Natural killer cell treated with Interleukin-12 subunit alpha and Interleukin-12 subunit beta and Interleukin-15 and Interleukin-18, amount 100 ng/mL, for 72 hours (primary cell): Measurements from ENCODE around the gene TSPAN31. TPM values are rescaled to one million over a fixed set of nuclear protein-coding genes. Genes with fewer than 3 reads are reported as not detected.

ENCODE experiments used
- ATAC-seq, 2 donors: fragments of 150-1000 bp; cut with Tn5 transposase in 1 of 2; sonication (Bioruptor Pico), chemical (Tn5 transposase) in 1 of 2; 2 replicates each; pipeline ENCODE4 v1.10.0; 2021
- DNase-seq: peaks from one replicate; pipeline ENCODE4 v3.0.0; 2022; ENCODE audit warnings: low spot score
- H3K27ac Mint-ChIP-seq, 2 donors: 1 replicate in 1 of 2; 2 replicates in 1 of 2; pipeline ENCODE4 v1.8.0; 2022; ENCODE audit warnings: mixed read lengths in 2 of 2, mild to moderate bottlenecking in 1 of 2, moderate library complexity in 1 of 2
- H3K27me3 Mint-ChIP-seq, 2 donors: 1 replicate in 1 of 2; 2 replicates in 1 of 2; pipeline ENCODE4 v1.8.0; 2022; ENCODE audit warnings: mixed read lengths in 2 of 2
- H3K36me3 Mint-ChIP-seq: one replicate; pipeline ENCODE4 v1.8.0; 2022; ENCODE audit warnings: mixed read lengths
- H3K4me1 Mint-ChIP-seq, 2 donors: 1 replicate in 1 of 2; 2 replicates in 1 of 2; pipeline ENCODE4 v1.8.0; 2022; ENCODE audit warnings: low read depth in 2 of 2, mixed read lengths in 2 of 2, mild to moderate bottlenecking in 1 of 2
- H3K4me3 Mint-ChIP-seq: one replicate; pipeline ENCODE4 v1.8.0; 2022; ENCODE audit warnings: mixed read lengths
- H3K9me3 Mint-ChIP-seq: 2 replicates; pipeline ENCODE4 v1.8.0; 2022; ENCODE audit warnings: mixed read lengths
- total RNA-seq, 2 donors: library from RNA; stranded (reverse); gene quantifications; one replicate each; pipeline ENCODE4 v1.2.3, GENCODE V29; 2022

Gene TSPAN31
- total RNA-seq, 2 donors from 2014 or later: 14.4 to 34.9 TPM

GRCh38 chr12:57735952-57736740 is 8.7 kb upstream of the TSPAN31 start:
- Mint-ChIP-seq H3K4me3 (no peak overlapping the region), H3K9me3 (no peaks in the 10 kb centered on the region), H3K27me3 (no peaks in the 10 kb centered on the region), H3K4me1 (peaks cover 21 to 25% of the 10 kb centered on the region in 2 donors), H3K36me3 (peaks cover 8% of the 10 kb centered on the region), H3K27ac (peak overlapping the region in 1 of 2 donors; percentile 57)
- no peak for DNase-seq
- ATAC-seq: no peak

- DNase-seq (no peak), ATAC-seq (no peak)
- no peak overlapping the region for H3K4me3 Mint-ChIP-seq
- H3K27ac Mint-ChIP-seq: peak overlapping the region in 1 of 2 donors; percentile 57
- H3K9me3 Mint-ChIP-seq: no peaks in the 10 kb centered on the region
- no peaks in the 10 kb centered on the region for H3K27me3 Mint-ChIP-seq
- H3K4me1 Mint-ChIP-seq: peaks cover 28 to 32% of the 10 kb centered on the region in 2 donors
- H3K36me3 Mint-ChIP-seq: peaks cover 8% of the 10 kb centered on the region
These were observed 7.9 kb upstream of the TSPAN31 start for GRCh38 chr12:57736741-57737466.

- no peak for DNase-seq
- no peaks in the 10 kb centered on the region for H3K27me3 Mint-ChIP-seq
- H3K27ac Mint-ChIP-seq: no peak overlapping the region
- H3K4me3 Mint-ChIP-seq: no peak overlapping the region
- peaks cover 8% of the 10 kb centered on the region for H3K36me3 Mint-ChIP-seq
- ATAC-seq: no peak
- H3K9me3 Mint-ChIP-seq: no peaks in the 10 kb centered on the region
- peaks cover 34 to 39% of the 10 kb centered on the region in 2 donors for H3K4me1 Mint-ChIP-seq
These were observed 7.1 kb upstream of the TSPAN31 start for GRCh38 chr12:57737467-57738460.

- Mint-ChIP-seq H3K27ac (peak within 1 kb of the TSS; percentile 47 to 91), H3K4me1 (peaks cover 34 to 39% of the 10 kb centered on the region in 2 donors), H3K27me3 (no peaks in the 10 kb centered on the region), H3K4me3 (peak within 1 kb of the TSS; percentile 69), H3K36me3 (peaks cover 8% of the 10 kb centered on the region), H3K9me3 (no peaks in the 10 kb centered on the region)
- DNase-seq (no peak), ATAC-seq (no peak)
These were observed 6.1 kb upstream of the TSPAN31 start, which contains the start of gene AGAP2 for GRCh38 chr12:57738661-57739237. Gene AGAP2, minus strand, starts transcription at chr12:57738742. Its CDS starts 496 bp downstream, at chr12:57738246.

- Mint-ChIP-seq H3K36me3 (peaks cover 7% of the 10 kb centered on the region), H3K4me1 (peaks cover 40 to 43% of the 10 kb centered on the region in 2 donors), H3K9me3 (no peaks in the 10 kb centered on the region), H3K27me3 (no peaks in the 10 kb centered on the region), H3K27ac (peak overlapping the region; percentile 47 to 91), H3K4me3 (peak overlapping the region; percentile 69)
- no peak for ATAC-seq
- DNase-seq: no peak
These were observed 5.5 kb upstream of the TSPAN31 start for GRCh38 chr12:57739387-57739786.

- Mint-ChIP-seq H3K36me3 (peaks cover under 1% of the 10 kb centered on the region), H3K27me3 (no peaks in the 10 kb centered on the region), H3K9me3 (no peaks in the 10 kb centered on the region), H3K4me1 (peaks cover 46% of the 10 kb centered on the region in 2 donors), H3K4me3 (peak overlapping the region; percentile 69), H3K27ac (peak overlapping the region; percentile 88 to 98)
- ATAC-seq: no peak
- DNase-seq: no peak
These were observed 4.8 kb upstream of the TSPAN31 start for GRCh38 chr12:57739914-57740538.

- ATAC-seq (peak; percentile 70 to 80), DNase-seq (peak; percentile 86)
- Mint-ChIP-seq H3K27me3 (no peaks in the 10 kb centered on the region), H3K4me1 (peaks cover 53 to 54% of the 10 kb centered on the region in 2 donors), H3K9me3 (no peaks in the 10 kb centered on the region), H3K4me3 (peak overlapping the region; percentile 98), H3K27ac (peak overlapping the region; percentile 88 to 98), H3K36me3 (no peaks in the 10 kb centered on the region)
These were observed 4.0 kb upstream of the TSPAN31 start for GRCh38 chr12:57740656-57741412.

GRCh38 chr12:57741413-57741789 is 3.4 kb upstream of the TSPAN31 start:
- Mint-ChIP-seq H3K9me3 (no peaks in the 10 kb centered on the region), H3K27me3 (no peaks in the 10 kb centered on the region), H3K36me3 (peaks cover 4% of the 10 kb centered on the region), H3K27ac (peak overlapping the region; percentile 88 to 98), H3K4me3 (peak overlapping the region; percentile 98), H3K4me1 (peaks cover 57 to 58% of the 10 kb centered on the region in 2 donors)
- DNase-seq (no peak), ATAC-seq (no peak)

GRCh38 chr12:57741844-57742738 is 2.7 kb upstream of the TSPAN31 start:
- Mint-ChIP-seq H3K36me3 (peaks cover 4% of the 10 kb centered on the region), H3K9me3 (no peaks in the 10 kb centered on the region), H3K27ac (peak overlapping the region; percentile 88 to 98), H3K4me3 (peak overlapping the region; percentile 98), H3K4me1 (peaks cover 55 to 57% of the 10 kb centered on the region in 2 donors), H3K27me3 (no peaks in the 10 kb centered on the region)
- peak; percentile 87 for DNase-seq
- peak; percentile 77 to 80 for ATAC-seq

- H3K27me3 Mint-ChIP-seq: no peaks in the 10 kb centered on the region
- H3K27ac Mint-ChIP-seq: peak overlapping the region; percentile 98
- peaks cover 9% of the 10 kb centered on the region for H3K36me3 Mint-ChIP-seq
- ATAC-seq (no peak), DNase-seq (no peak)
- peaks cover 55 to 57% of the 10 kb centered on the region in 2 donors for H3K4me1 Mint-ChIP-seq
- peak overlapping the region; percentile 96 for H3K4me3 Mint-ChIP-seq
- H3K9me3 Mint-ChIP-seq: no peaks in the 10 kb centered on the region
These were observed 1.1 kb upstream of the TSPAN31 start for GRCh38 chr12:57743769-57744168.

GRCh38 chr12:57744194-57744776 is 554 bp upstream of the TSPAN31 start:
- peak; percentile 86 for DNase-seq
- no peaks in the 10 kb centered on the region for H3K27me3 Mint-ChIP-seq
- peak overlapping the region; percentile 96 for H3K4me3 Mint-ChIP-seq
- ATAC-seq: peak; percentile 69 to 77
- H3K36me3 Mint-ChIP-seq: peaks cover 12% of the 10 kb centered on the region
- H3K9me3 Mint-ChIP-seq: no peaks in the 10 kb centered on the region
- H3K4me1 Mint-ChIP-seq: peaks cover 52 to 55% of the 10 kb centered on the region in 2 donors
- H3K27ac Mint-ChIP-seq: peak overlapping the region; percentile 98
